Measurements from ENCODE around the gene S100A13. TPM values are rescaled to one million over a fixed set of nuclear protein-coding genes. Genes with fewer than 3 reads are reported as not detected.
"Not testable (repeated sequence)": the region's sequence is repeated elsewhere in the genome, so short reads cannot be mapped to it uniquely, and the experiment has no call there.

The S100A13 gene
- total RNA-seq, 2 donors from 2014 or later: 64.2 to 82.9 TPM

DNA sequence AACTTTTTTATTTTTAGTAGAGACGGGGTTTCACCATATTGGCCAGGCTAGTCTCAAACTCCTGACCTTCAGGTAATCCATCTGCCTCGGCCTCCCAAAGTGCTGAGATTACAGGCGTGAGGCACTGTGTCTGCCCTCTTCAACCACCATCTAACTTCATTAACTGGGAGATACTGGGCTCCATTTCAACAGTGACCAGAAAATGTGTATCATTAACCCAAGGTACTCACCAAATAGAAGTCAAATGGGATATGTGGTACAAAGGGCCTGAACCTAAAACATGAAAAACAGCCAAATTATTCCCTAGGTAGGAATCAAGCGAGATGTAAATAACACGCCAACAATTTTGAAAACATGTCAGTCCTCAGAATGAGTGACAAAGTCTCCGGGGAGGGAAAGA, 42.3 kb upstream of the S100A13 start:
- ATAC-seq (ENCODE audit: insufficient number of reproducible peaks, low FRiP score, low read depth) (no peak), DNase-seq (ENCODE audit: low spot score) (no peak)
- no peaks in the 10 kb centered on the region for H3K9me3 ChIP-seq
- peaks cover 13 to 24% of the 10 kb centered on the region in 2 donors for H3K4me1 ChIP-seq (ENCODE audit: control insufficient read depth in 1 of 2, low read depth in 2 of 2)
- TF ChIP-seq, protein P1, sequence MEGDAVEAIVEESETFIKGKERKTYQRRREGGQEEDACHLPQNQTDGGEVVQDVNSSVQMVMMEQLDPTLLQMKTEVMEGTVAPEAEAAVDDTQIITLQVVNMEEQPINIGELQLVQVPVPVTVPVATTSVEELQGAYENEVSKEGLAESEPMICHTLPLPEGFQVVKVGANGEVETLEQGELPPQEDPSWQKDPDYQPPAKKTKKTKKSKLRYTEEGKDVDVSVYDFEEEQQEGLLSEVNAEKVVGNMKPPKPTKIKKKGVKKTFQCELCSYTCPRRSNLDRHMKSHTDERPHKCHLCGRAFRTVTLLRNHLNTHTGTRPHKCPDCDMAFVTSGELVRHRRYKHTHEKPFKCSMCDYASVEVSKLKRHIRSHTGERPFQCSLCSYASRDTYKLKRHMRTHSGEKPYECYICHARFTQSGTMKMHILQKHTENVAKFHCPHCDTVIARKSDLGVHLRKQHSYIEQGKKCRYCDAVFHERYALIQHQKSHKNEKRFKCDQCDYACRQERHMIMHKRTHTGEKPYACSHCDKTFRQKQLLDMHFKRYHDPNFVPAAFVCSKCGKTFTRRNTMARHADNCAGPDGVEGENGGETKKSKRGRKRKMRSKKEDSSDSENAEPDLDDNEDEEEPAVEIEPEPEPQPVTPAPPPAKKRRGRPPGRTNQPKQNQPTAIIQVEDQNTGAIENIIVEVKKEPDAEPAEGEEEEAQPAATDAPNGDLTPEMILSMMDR (IDR thresholded peaks at IDR 0.05): no peak
- peak overlapping the region; percentile 91 for H3K4me3 ChIP-seq
- no peaks in the 10 kb centered on the region for H3K27me3 ChIP-seq (replicated peaks; ENCODE audit: insufficient read depth)
- H3K36me3 ChIP-seq: peaks cover 45% of the 10 kb centered on the region
- peak overlapping the region in 1 of 2 donors; percentile 11 for H3K27ac ChIP-seq

DNA sequence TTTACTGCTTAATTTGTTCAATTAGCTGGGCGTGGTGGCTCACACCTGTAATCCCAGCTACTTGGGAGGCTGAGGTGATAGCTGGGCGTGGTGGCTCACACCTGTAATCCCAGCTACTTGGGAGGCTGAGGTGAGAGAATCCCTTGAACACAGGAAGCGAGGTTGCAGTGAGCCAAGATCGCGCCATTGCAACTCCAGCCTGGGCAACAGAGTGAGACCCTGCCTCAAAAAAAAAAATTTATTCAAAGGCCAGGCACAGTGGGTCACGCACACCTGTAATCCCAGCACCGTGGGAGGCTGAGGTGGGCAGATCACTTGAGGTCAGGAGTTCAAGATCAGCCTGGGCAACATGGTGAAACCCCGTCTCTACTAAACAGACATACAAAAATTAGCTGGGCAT, 41.4 kb upstream of the S100A13 start:
- not testable (repeated sequence) for H3K9me3 ChIP-seq; ATAC-seq (ENCODE audit: insufficient number of reproducible peaks, low FRiP score, low read depth); H3K27me3 ChIP-seq (replicated peaks; ENCODE audit: insufficient read depth); H3K27ac ChIP-seq; DNase-seq (ENCODE audit: low spot score); H3K4me3 ChIP-seq
- Histone ChIP-seq H3K36me3 (peaks cover 54% of the 10 kb centered on the region), H3K4me1 (ENCODE audit: control insufficient read depth in 1 of 2, low read depth in 2 of 2) (peaks cover 13 to 24% of the 10 kb centered on the region in 2 donors)

DNA sequence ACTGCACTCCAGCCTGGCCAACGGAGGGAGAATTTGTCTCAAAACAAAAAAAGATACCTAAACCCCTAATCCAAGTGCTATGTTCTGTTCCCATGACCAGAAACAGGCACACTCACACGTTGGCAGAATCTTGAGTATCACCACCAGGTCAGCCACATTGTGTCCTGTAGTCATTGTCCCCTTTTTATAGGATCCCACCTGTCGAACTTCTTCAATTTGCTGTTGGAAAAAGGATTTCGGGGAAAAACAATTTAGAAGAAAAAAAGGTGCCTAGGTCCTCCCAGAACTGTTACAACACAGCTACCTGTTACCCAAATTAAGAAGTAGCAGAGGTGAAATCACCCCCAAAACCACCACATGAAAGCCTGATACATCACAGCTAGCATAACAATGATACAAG, 40.1 kb upstream of the S100A13 start:
- H3K27ac ChIP-seq: no peak overlapping the region
- H3K9me3 ChIP-seq: no peaks in the 10 kb centered on the region
- ATAC-seq (ENCODE audit: insufficient number of reproducible peaks, low FRiP score, low read depth): no peak
- peaks cover 66% of the 10 kb centered on the region for H3K36me3 ChIP-seq
- H3K4me3 ChIP-seq: no peak overlapping the region
- H3K27me3 ChIP-seq (replicated peaks; ENCODE audit: insufficient read depth): no peaks in the 10 kb centered on the region
- no peak for DNase-seq (ENCODE audit: low spot score)
- TF ChIP-seq, protein P1 (IDR thresholded peaks at IDR 0.05): no peak
- H3K4me1 ChIP-seq (ENCODE audit: control insufficient read depth in 1 of 2, low read depth in 2 of 2): peaks cover 13 to 24% of the 10 kb centered on the region in 2 donors

DNA sequence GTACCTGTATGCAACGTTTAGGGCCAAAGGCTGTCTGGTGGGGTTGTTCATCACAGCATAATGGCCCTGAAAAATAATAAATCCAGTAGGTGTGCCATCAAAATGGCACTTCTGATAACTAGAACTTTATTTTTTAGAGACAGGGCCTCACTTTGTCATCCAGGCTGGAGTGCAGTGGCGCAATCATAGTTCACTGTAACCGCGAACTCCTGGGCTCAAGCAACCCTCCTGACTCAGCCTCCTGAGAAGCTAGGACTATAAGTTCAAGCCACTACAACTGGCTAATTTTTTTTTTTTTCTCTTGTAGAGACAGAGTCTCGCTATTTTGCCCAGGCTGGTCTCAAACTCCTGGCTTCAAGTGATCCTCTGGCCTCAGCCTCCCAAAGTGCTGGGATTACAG, 35.9 kb upstream of the S100A13 start:
- DNase-seq (ENCODE audit: low spot score): no peak
- Histone ChIP-seq H3K36me3 (peaks cover 71% of the 10 kb centered on the region), H3K27me3 (replicated peaks; ENCODE audit: insufficient read depth) (no peaks in the 10 kb centered on the region), H3K27ac (no peak overlapping the region), H3K9me3 (no peaks in the 10 kb centered on the region), H3K4me3 (no peak overlapping the region), H3K4me1 (ENCODE audit: control insufficient read depth in 1 of 2, low read depth in 2 of 2) (peaks cover 0 to 10% of the 10 kb centered on the region in 2 donors)
- no peak for ATAC-seq (ENCODE audit: insufficient number of reproducible peaks, low FRiP score, low read depth)
- TF ChIP-seq, protein P1 (IDR thresholded peaks at IDR 0.05): no peak

DNA sequence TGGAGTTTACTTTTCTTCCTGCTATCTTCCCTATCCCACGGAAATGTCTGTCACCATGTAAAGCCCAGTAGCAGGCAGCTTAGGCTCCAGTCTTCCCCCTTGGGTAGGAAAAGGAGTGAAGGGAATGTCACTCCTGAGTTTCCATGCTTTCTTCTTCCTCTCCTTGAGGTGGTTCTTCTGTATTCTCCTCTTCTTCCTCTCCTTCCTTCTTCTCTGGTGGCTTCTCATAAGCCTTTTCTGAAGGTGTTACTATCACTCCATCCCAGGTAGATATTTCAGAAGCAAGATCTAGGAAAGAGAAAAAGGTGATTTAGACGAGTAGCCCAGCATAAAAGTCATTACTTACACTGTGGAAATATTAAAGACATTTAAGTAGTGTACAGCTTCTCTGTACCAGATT, 35.0 kb upstream of the S100A13 start:
- Histone ChIP-seq H3K4me3 (no peak overlapping the region), H3K27me3 (replicated peaks; ENCODE audit: insufficient read depth) (no peaks in the 10 kb centered on the region), H3K9me3 (no peaks in the 10 kb centered on the region), H3K36me3 (peaks cover 61% of the 10 kb centered on the region), H3K4me1 (ENCODE audit: control insufficient read depth in 1 of 2, low read depth in 2 of 2) (peaks cover 0 to 10% of the 10 kb centered on the region in 2 donors), H3K27ac (no peak overlapping the region)
- TF ChIP-seq, protein P1 (IDR thresholded peaks at IDR 0.05): no peak
- no peak for ATAC-seq (ENCODE audit: insufficient number of reproducible peaks, low FRiP score, low read depth)
- DNase-seq (ENCODE audit: low spot score): no peak

DNA sequence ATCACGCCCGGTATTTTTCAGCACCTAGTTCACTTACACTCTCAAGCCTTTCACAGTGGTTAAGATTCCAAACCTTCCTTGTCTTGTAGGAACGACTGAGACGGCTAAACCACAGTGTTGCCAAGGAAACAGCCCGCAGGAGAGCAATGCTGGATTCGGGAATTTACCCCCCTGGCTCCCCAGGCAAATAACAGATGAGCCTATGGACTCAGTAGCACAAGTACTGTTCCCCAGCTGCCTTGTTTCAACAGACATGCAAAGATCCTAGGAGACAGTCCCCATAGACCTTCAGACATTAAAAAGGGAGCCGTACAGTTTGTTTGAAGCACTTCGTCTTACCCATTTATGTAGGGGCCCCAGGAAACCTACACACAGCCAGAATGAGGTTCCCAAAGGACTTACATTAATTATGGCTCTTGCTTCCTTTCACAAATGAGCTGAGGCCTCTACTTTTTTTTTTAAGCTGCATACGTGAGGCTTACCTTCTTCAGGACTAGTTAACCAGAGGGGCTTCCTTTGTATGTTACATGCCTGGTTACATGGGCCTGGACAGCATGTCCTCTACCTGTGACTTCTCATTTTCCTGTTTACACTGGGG, 33.9 kb upstream of the S100A13 start:
- H3K27me3 ChIP-seq (replicated peaks; ENCODE audit: insufficient read depth): no peaks in the 10 kb centered on the region
- H3K4me1 ChIP-seq (ENCODE audit: control insufficient read depth in 1 of 2, low read depth in 2 of 2): peaks cover 0 to 10% of the 10 kb centered on the region in 2 donors
- TF ChIP-seq, protein P1 (IDR thresholded peaks at IDR 0.05): no peak
- DNase-seq (ENCODE audit: low spot score) (no peak), ATAC-seq (ENCODE audit: insufficient number of reproducible peaks, low FRiP score, low read depth) (no peak)
- no peak overlapping the region for H3K27ac ChIP-seq
- H3K4me3 ChIP-seq: no peak overlapping the region
- H3K9me3 ChIP-seq: no peaks in the 10 kb centered on the region
- H3K36me3 ChIP-seq: peaks cover 51% of the 10 kb centered on the region
